CD14-positive monocyte (primary cell): Measurements from ENCODE around the gene SCN9A. TPM values are rescaled to one million over a fixed set of nuclear protein-coding genes. Genes with fewer than 3 reads are reported as not detected.

ENCODE experiments used
- DNase-seq, 3 donors: peaks; one replicate each; pipeline ENCODE4 v3.0.0-alpha.2; 2011 to 2022
- H2AFZ ChIP-seq: 2 replicates; pipeline ENCODE4 v1.6.0; 2012; ENCODE audit warnings: mild to moderate bottlenecking, low read depth, low read length, inconsistent platforms; ENCODE audit not compliant: insufficient read depth, poor library complexity, severe bottlenecking
- H3K27ac ChIP-seq, 2 donors: 1 replicate in 1 of 2; 2 replicates in 1 of 2; pipeline ENCODE4 v1.5.1; 2012 to 2013; ENCODE audit warnings: low read length in 2 of 2, control low read depth in 1 of 2, inconsistent platforms in 1 of 2, low read depth in 1 of 2, mild to moderate bottlenecking in 1 of 2
- H3K27me3 ChIP-seq, 2 donors: one replicate each; pipeline versions ENCODE4 v1.6.0 to v1.6.1; 2011 to 2013; ENCODE audit warnings: low read length in 2 of 2; ENCODE audit not compliant: control insufficient read depth in 2 of 2, insufficient read depth in 2 of 2
- H3K36me3 ChIP-seq, 2 donors: replicated peaks in 1 of 2; 1 replicate in 1 of 2; 2 replicates in 1 of 2; pipeline versions ENCODE4 v1.5.1 to v1.6.1; 2012 to 2013; ENCODE audit warnings: low read length in 2 of 2, control low read depth in 1 of 2, inconsistent platforms in 1 of 2, mild to moderate bottlenecking in 1 of 2; ENCODE audit not compliant: insufficient read depth in 2 of 2, control insufficient read depth in 1 of 2
- H3K4me1 ChIP-seq, 2 donors: 1 replicate in 1 of 2; 2 replicates in 1 of 2; pipeline versions ENCODE4 v1.5.1 to v1.6.1; 2012 to 2013; ENCODE audit warnings: low read length in 2 of 2, control low read depth in 1 of 2, inconsistent platforms in 1 of 2, mild to moderate bottlenecking in 1 of 2, moderate library complexity in 1 of 2; ENCODE audit not compliant: insufficient read depth in 2 of 2, control insufficient read depth in 1 of 2
- H3K4me2 ChIP-seq: replicated peaks from 2 replicates; pipeline ENCODE3; 2012; ENCODE audit warnings: low read length, moderate library complexity, mild to moderate bottlenecking; ENCODE audit not compliant: poor library complexity, severe bottlenecking; ENCODE audit errors: extremely low read depth
- H3K4me3 ChIP-seq, 3 experiments: fragments of 200-600 bp in 1 of 3; sonication (generic) in 1 of 3; replicated peaks in 1 of 3; 1 replicate in 2 of 3; 2 replicates in 1 of 3; pipeline ENCODE4 v1.5.1; 2011 to 2013; ENCODE audit warnings: low read length in 3 of 3, mild to moderate bottlenecking in 3 of 3, control low read depth in 2 of 3, low read depth in 2 of 3, inconsistent platforms in 1 of 3, moderate library complexity in 1 of 3
- H3K79me2 ChIP-seq: 2 replicates; pipeline ENCODE4 v1.6.0; 2012; ENCODE audit warnings: mild to moderate bottlenecking, control low read depth, inconsistent platforms, low read length, moderate library complexity; ENCODE audit not compliant: insufficient read depth
- H3K9ac ChIP-seq: 2 replicates; pipeline ENCODE4 v1.6.0; 2017; ENCODE audit warnings: low read length, mild to moderate bottlenecking; ENCODE audit not compliant: insufficient read depth, poor library complexity, severe bottlenecking
- H3K9me3 ChIP-seq, 2 donors: replicated peaks in 1 of 2; 1 replicate in 1 of 2; 2 replicates in 1 of 2; pipeline versions ENCODE4 v1.5.1 to v1.6.1; 2012 to 2013; ENCODE audit warnings: low read length in 2 of 2, control low read depth in 1 of 2; ENCODE audit not compliant: control insufficient read depth in 1 of 2, insufficient read depth in 1 of 2
- H4K20me1 ChIP-seq: 2 replicates; pipeline ENCODE4 v1.6.0; 2012; ENCODE audit warnings: mild to moderate bottlenecking, low read length, control low read depth, moderate library complexity; ENCODE audit not compliant: insufficient read depth
- H3K27ac Mint-ChIP-seq, 7 donors: one replicate each; pipeline ENCODE4 v1.8.0; 2020; ENCODE audit warnings: mild to moderate bottlenecking in 7 of 7, mixed read lengths in 7 of 7, moderate library complexity in 6 of 7, inconsistent platforms in 2 of 7
- H3K27me3 Mint-ChIP-seq, 3 donors: one replicate each; pipeline ENCODE4 v1.8.0; 2021 to 2022; ENCODE audit warnings: low read depth in 3 of 3, mild to moderate bottlenecking in 3 of 3, mixed read lengths in 3 of 3, moderate library complexity in 3 of 3, inconsistent platforms in 1 of 3
- H3K36me3 Mint-ChIP-seq, 2 donors: one replicate each; pipeline ENCODE4 v1.8.0; 2020; ENCODE audit warnings: mixed read lengths in 2 of 2, inconsistent platforms in 1 of 2, mild to moderate bottlenecking in 1 of 2
- H3K4me1 Mint-ChIP-seq: one replicate; pipeline ENCODE4 v1.8.0; 2020; ENCODE audit warnings: mild to moderate bottlenecking, mixed read lengths
- H3K4me3 Mint-ChIP-seq, 2 donors: one replicate each; pipeline ENCODE4 v1.8.0; 2020; ENCODE audit warnings: mild to moderate bottlenecking in 2 of 2, mixed read lengths in 2 of 2, moderate library complexity in 1 of 2
- H3K9me3 Mint-ChIP-seq, 7 donors: one replicate each; pipeline ENCODE4 v1.8.0; 2020 to 2022; ENCODE audit warnings: mixed read lengths in 7 of 7, mild to moderate bottlenecking in 6 of 7, moderate library complexity in 6 of 7, inconsistent platforms in 2 of 7
- WGBS: methylation state at CpG from one replicate; pipeline ENCODE4 v1.1.5; 2013; ENCODE audit warnings: missing lambda C conversion rate; ENCODE audit not compliant: insufficient coverage; 5-methylcytosine and 5-hydroxymethylcytosine counted together
- intact Hi-C, 2 donors: fragments of 100-400 bp; cut with micrococcal nuclease; formaldehyde crosslinking; loops; one replicate each; pipeline versions ENCODE4 v1.15.0 to v1.15.1; 2023
- polyA plus RNA-seq, 3 donors: library from polyadenylated mRNA; depleted of rRNA in 1 of 3; unstranded in 2 of 3; stranded (reverse) in 1 of 3; fragments of 300-500 nt in 2 of 3; fragments of >200 nt in 1 of 3; fragmentation: Illumina TruSeq in 2 of 3; gene quantifications; 1 replicate in 2 of 3; 2 replicates in 1 of 3; pipeline ENCODE4 v1.2.3, GENCODE V29; 2012 to 2021
- TF ChIP-seq, protein P1 (sequence below): fragments of 200-600 bp; IDR thresholded peaks from one replicate; pipeline ENCODE4 v1.8.0; 2022; ENCODE audit warnings: antibody characterized with exemption, mild to moderate bottlenecking

Gene SCN9A
- polyA plus RNA-seq, 3 donors, result 0.24 to 0.67 (median 0.26) TPM

DNA sequence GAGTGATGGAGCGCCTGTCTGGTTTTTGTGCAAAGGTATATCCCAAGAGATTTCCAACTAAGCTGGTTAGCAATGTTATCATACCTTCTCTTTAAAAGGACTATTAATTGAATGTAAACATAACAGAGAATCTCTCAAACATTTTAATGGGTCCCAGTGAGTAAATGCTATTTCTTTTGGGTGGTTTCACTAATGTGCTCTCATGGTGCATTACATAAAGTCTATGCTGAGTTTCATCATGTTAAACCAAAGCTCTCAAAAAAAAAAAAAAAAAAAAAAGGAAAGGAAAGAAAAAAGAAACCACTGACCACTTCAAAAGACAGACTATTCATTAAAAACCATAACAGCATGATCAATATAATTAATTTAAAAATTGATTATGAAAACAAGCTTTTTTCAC is 128.8 kb downstream of the SCN9A start:
- H3K9me3 Mint-ChIP-seq, result peaks cover 0 to 3% (median 0%) of the 10 kb centered on the region in 7 donors

DNA sequence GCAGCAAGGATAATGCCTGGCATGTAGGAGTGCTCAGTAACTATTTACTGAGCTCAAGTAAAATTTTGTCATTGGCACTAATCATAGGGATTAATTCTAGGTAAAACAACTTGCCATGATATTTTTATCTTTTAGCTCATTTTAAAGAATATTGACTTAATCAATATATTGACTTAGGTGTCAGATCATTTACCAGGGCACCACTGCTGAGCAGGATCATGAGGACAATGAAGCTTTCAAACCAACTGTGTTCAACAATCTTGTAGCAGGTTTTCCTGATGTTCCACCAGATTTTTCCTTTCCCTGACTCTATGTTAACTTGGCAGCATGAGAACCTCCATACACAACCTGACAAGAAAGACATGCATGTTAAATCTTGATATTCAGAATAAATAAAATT is 133.4 kb downstream of the SCN9A start:
- intact Hi-C loops, result no loop called here
- Histone ChIP-seq H3K4me2 (no peak overlapping the region), H3K4me3 (no peak overlapping the region), H3K36me3 (no peaks in the 10 kb centered on the region), H3K4me1 (no peaks in the 10 kb centered on the region), H4K20me1 (no peaks in the 10 kb centered on the region), H3K27ac (no peak overlapping the region), H3K9me3 (no peaks in the 10 kb centered on the region), H3K27me3 (no peaks in the 10 kb centered on the region), H2AFZ (no peak overlapping the region), H3K9ac (no peak overlapping the region), H3K79me2 (no peaks in the 10 kb centered on the region)
- no peak overlapping the region for H3K27ac Mint-ChIP-seq
- no peak for DNase-seq
- TF ChIP-seq, protein P1, sequence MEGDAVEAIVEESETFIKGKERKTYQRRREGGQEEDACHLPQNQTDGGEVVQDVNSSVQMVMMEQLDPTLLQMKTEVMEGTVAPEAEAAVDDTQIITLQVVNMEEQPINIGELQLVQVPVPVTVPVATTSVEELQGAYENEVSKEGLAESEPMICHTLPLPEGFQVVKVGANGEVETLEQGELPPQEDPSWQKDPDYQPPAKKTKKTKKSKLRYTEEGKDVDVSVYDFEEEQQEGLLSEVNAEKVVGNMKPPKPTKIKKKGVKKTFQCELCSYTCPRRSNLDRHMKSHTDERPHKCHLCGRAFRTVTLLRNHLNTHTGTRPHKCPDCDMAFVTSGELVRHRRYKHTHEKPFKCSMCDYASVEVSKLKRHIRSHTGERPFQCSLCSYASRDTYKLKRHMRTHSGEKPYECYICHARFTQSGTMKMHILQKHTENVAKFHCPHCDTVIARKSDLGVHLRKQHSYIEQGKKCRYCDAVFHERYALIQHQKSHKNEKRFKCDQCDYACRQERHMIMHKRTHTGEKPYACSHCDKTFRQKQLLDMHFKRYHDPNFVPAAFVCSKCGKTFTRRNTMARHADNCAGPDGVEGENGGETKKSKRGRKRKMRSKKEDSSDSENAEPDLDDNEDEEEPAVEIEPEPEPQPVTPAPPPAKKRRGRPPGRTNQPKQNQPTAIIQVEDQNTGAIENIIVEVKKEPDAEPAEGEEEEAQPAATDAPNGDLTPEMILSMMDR, result no peak
- no peaks in the 10 kb centered on the region for H3K4me1 Mint-ChIP-seq
- no peak overlapping the region for H3K4me3 Mint-ChIP-seq
- H3K36me3 Mint-ChIP-seq, result no peaks in the 10 kb centered on the region
- peaks cover 0 to 3% (median 0%) of the 10 kb centered on the region in 7 donors for H3K9me3 Mint-ChIP-seq
- H3K27me3 Mint-ChIP-seq, result peaks cover 0 to 4% (median 1%) of the 10 kb centered on the region in 3 donors

More for the DNA sequence above, 128.8 kb downstream of the SCN9A start:
- H4K20me1 ChIP-seq, result no peaks in the 10 kb centered on the region
- H3K4me1 ChIP-seq, result no peaks in the 10 kb centered on the region
- no peak overlapping the region for H3K4me3 ChIP-seq
- peaks cover 0 to 4% (median 0%) of the 10 kb centered on the region in 3 donors for H3K27me3 Mint-ChIP-seq
- no peak overlapping the region for H3K9ac ChIP-seq
- H3K27ac ChIP-seq, result no peak overlapping the region
- H3K36me3 Mint-ChIP-seq, result no peaks in the 10 kb centered on the region
- H3K27me3 ChIP-seq, result no peaks in the 10 kb centered on the region
- intact Hi-C loops, result no loop called here
- H3K27ac Mint-ChIP-seq, result no peak overlapping the region
- no peak for DNase-seq
- no peaks in the 10 kb centered on the region for H3K36me3 ChIP-seq
- no peaks in the 10 kb centered on the region for H3K79me2 ChIP-seq
- no peak overlapping the region for H2AFZ ChIP-seq
- H3K4me2 ChIP-seq, result no peak overlapping the region
- no peak overlapping the region for H3K4me3 Mint-ChIP-seq
- H3K4me1 Mint-ChIP-seq, result no peaks in the 10 kb centered on the region
- H3K9me3 ChIP-seq, result no peaks in the 10 kb centered on the region
- TF ChIP-seq, protein P1, result no peak
- no CpG with 5 or more reads among the region's 1 CpG for WGBS
